ENCODE measurements around the gene GPR68.

Gene GPR68

GRCh38 chr14:91284791-91285548, 40.5 kb upstream of the GPR68 start:
- TF ChIP-seq REST (IDR thresholded peaks at IDR 0.05; ENCODE audit: low read depth) (no peak), TCF12 (IDR thresholded peaks at IDR 0.05; ENCODE audit: low read depth) (no peak), CREB1 (IDR thresholded peaks at IDR 0.05; ENCODE audit: low read depth) (no peak), YY1 (IDR thresholded peaks at IDR 0.05; ENCODE audit: low read depth) (no peak), CEBPB (IDR thresholded peaks at IDR 0.05) (no peak), MAX (IDR thresholded peaks at IDR 0.05) (no peak), TEAD4 (IDR thresholded peaks at IDR 0.05) (no peak), EP300 (IDR thresholded peaks at IDR 0.05; ENCODE audit: borderline replicate concordance) (no peak), ZBTB7A (IDR thresholded peaks at IDR 0.05; ENCODE audit: low read depth) (no peak)

GRCh38 chr14:91284146-91284790, 39.8 kb upstream of the GPR68 start:
- TF ChIP-seq TEAD4 (IDR thresholded peaks at IDR 0.05) (no peak), NFIC (IDR thresholded peaks at IDR 0.05) (no peak), TAF1 (IDR thresholded peaks at IDR 0.05; ENCODE audit: low read depth) (no peak), MAX (IDR thresholded peaks at IDR 0.05) (no peak), TCF12 (IDR thresholded peaks at IDR 0.05; ENCODE audit: low read depth) (no peak), ZBTB7A (IDR thresholded peaks at IDR 0.05; ENCODE audit: low read depth) (no peak), FOXM1 (IDR thresholded peaks at IDR 0.05; ENCODE audit: borderline replicate concordance, low read depth) (no peak), YY1 (IDR thresholded peaks at IDR 0.05; ENCODE audit: low read depth) (no peak), EGR1 (IDR thresholded peaks at IDR 0.05) (no peak), CEBPB (IDR thresholded peaks at IDR 0.05) (no peak)

GRCh38 chr14:91283666-91284065, 39.2 kb upstream of the GPR68 start:
- TF ChIP-seq REST (IDR thresholded peaks at IDR 0.05; ENCODE audit: low read depth) (no peak), RAD21 (IDR thresholded peaks at IDR 0.05; ENCODE audit: low read depth) (no peak), NFIC (IDR thresholded peaks at IDR 0.05) (no peak), YY1 (IDR thresholded peaks at IDR 0.05; ENCODE audit: low read depth) (no peak), TAF1 (IDR thresholded peaks at IDR 0.05; ENCODE audit: low read depth) (no peak)

GRCh38 chr14:91282954-91283645, 38.6 kb upstream of the GPR68 start:
- TF ChIP-seq FOXM1 (IDR thresholded peaks at IDR 0.05; ENCODE audit: borderline replicate concordance, low read depth) (no peak), NFIC (IDR thresholded peaks at IDR 0.05) (no peak), TAF1 (IDR thresholded peaks at IDR 0.05; ENCODE audit: low read depth) (no peak)

- TF ChIP-seq TAF1 (IDR thresholded peaks at IDR 0.05; ENCODE audit: low read depth) (no peak), REST (IDR thresholded peaks at IDR 0.05; ENCODE audit: low read depth) (no peak), TEAD4 (IDR thresholded peaks at IDR 0.05) (no peak), ZBTB7A (IDR thresholded peaks at IDR 0.05; ENCODE audit: low read depth) (no peak), FOXM1 (IDR thresholded peaks at IDR 0.05; ENCODE audit: borderline replicate concordance, low read depth) (no peak), YY1 (IDR thresholded peaks at IDR 0.05; ENCODE audit: low read depth) (no peak), EGR1 (IDR thresholded peaks at IDR 0.05) (no peak), EP300 (IDR thresholded peaks at IDR 0.05; ENCODE audit: borderline replicate concordance) (no peak)
Measured at GRCh38 chr14:91281346-91281745, 36.8 kb upstream of the GPR68 start.

Measured in Ishikawa (cell line).